B cell (primary cell): ENCODE results near the gene PXK. TPM values are rescaled to one million over a fixed set of nuclear protein-coding genes. Genes with fewer than 3 reads are reported as not detected.
A peak's percentile ranks its signal among the peaks of the same experiment; 100 is the strongest.
"Not testable (repeated sequence)": the region's sequence is repeated elsewhere in the genome, so short reads cannot be mapped to it uniquely, and the experiment has no call there.

Experiments used
- ATAC-seq: fragments of 200-7000 bp; cut with Tn5 transposase; one replicate; pipeline ENCODE4 v1.10.0; 2021; ENCODE audit warnings: low read depth, mild to moderate bottlenecking, moderate number of reproducible peaks, moderate library complexity
- CTCF ChIA-PET: fragments of 350-600 bp; sonication (Branson Sonifier 250); formaldehyde crosslinking; loops from one replicate; lab custom pipeline; 2021; ENCODE audit warnings: antibody characterized with exemption, inconsistent platforms; lab: Charles Lee
- POLR2A ChIA-PET: fragments of 350-600 bp; sonication (Branson Sonifier 250); formaldehyde crosslinking; loops from one replicate; lab custom pipeline; 2021; ENCODE audit warnings: antibody characterized with exemption; lab: Charles Lee
- DNase-seq: peaks from one replicate; pipeline ENCODE4 v3.0.0; 2013
- H2AFZ ChIP-seq: 2 replicates; pipeline ENCODE4 v1.6.1; 2012; ENCODE audit warnings: mild to moderate bottlenecking, low read depth, low read length; ENCODE audit not compliant: insufficient read depth, poor library complexity, severe bottlenecking
- H3K27ac ChIP-seq, 2 donors: 1 replicate in 1 of 2; 2 replicates in 1 of 2; pipeline ENCODE4 v1.5.1; 2012 to 2013; ENCODE audit warnings: low read length in 2 of 2, mild to moderate bottlenecking in 2 of 2, moderate library complexity in 1 of 2
- H3K27me3 ChIP-seq, 4 experiments: fragments of 200-600 bp in 1 of 4; sonication (generic) in 1 of 4; replicated peaks in 1 of 4; 1 replicate in 2 of 4; 2 replicates in 2 of 4; pipeline versions ENCODE4 v1.6.1 to v1.7.0; 2013 to 2016; ENCODE audit warnings: low read length in 3 of 4, mild to moderate bottlenecking in 2 of 4, mixed read lengths in 1 of 4, moderate library complexity in 1 of 4; ENCODE audit not compliant: insufficient read depth in 4 of 4, control insufficient read depth in 3 of 4; ENCODE audit errors: control extremely low read depth in 1 of 4
- H3K36me3 ChIP-seq, 2 experiments: replicated peaks in 1 of 2; 1 replicate in 1 of 2; 2 replicates in 1 of 2; pipeline versions ENCODE4 v1.6.1 to v1.7.1; 2013; ENCODE audit warnings: low read length in 1 of 2; ENCODE audit not compliant: insufficient read depth in 2 of 2, control insufficient read depth in 1 of 2; ENCODE audit errors: control extremely low read depth in 1 of 2, extremely low read depth in 1 of 2
- H3K4me1 ChIP-seq, 2 donors: fragments of 200-600 bp in 1 of 2; sonication (generic) in 1 of 2; 1 replicate in 1 of 2; 2 replicates in 1 of 2; pipeline versions ENCODE4 v1.5.1 to v1.6.1; 2013 to 2017; ENCODE audit warnings: low read length in 2 of 2; ENCODE audit not compliant: control insufficient read depth in 2 of 2, insufficient read depth in 2 of 2
- H3K4me2 ChIP-seq: replicated peaks from 2 replicates; pipeline ENCODE3; 2012; ENCODE audit warnings: mild to moderate bottlenecking, low read depth, low read length; ENCODE audit not compliant: poor library complexity, severe bottlenecking
- H3K4me3 ChIP-seq, 5 experiments: fragments of 200-600 bp in 1 of 5; sonication (generic) in 1 of 5; 1 replicate in 3 of 5; 2 replicates in 2 of 5; pipeline versions ENCODE4 v1.5.1 to v1.7.0; 2011 to 2016; ENCODE audit warnings: low read length in 4 of 5, mild to moderate bottlenecking in 4 of 5, low read depth in 2 of 5, control low read depth in 1 of 5, moderate library complexity in 1 of 5; ENCODE audit not compliant: insufficient read depth in 1 of 5; ENCODE audit errors: control extremely low read depth in 1 of 5, extremely low read depth in 1 of 5
- H3K79me2 ChIP-seq: fragments of 200-600 bp; sonication (generic); one replicate; pipeline ENCODE4 v1.6.0; 2016; ENCODE audit warnings: low read length; ENCODE audit not compliant: control insufficient read depth, insufficient read depth
- H3K9ac ChIP-seq: fragments of 200-600 bp; sonication (generic); 2 replicates; pipeline ENCODE4 v1.6.1; 2017; ENCODE audit warnings: mild to moderate bottlenecking, low read length, moderate library complexity
- H3K9me3 ChIP-seq, 3 donors: one replicate each; pipeline versions ENCODE4 v1.6.1 to v1.7.1; 2013; ENCODE audit warnings: low read length in 2 of 3; ENCODE audit not compliant: control insufficient read depth in 2 of 3, insufficient read depth in 1 of 3; ENCODE audit errors: control extremely low read depth in 1 of 3
- H4K20me1 ChIP-seq: 2 replicates; pipeline ENCODE4 v1.6.0; 2012; ENCODE audit warnings: mild to moderate bottlenecking, low read length; ENCODE audit not compliant: insufficient read depth, control insufficient read depth, poor library complexity, severe bottlenecking
- H3K27ac Mint-ChIP-seq: one replicate; pipeline ENCODE4 v1.8.0; 2021; ENCODE audit warnings: mixed read lengths
- H3K27me3 Mint-ChIP-seq: one replicate; pipeline ENCODE4 v1.8.0; 2021; ENCODE audit warnings: mixed read lengths
- H3K4me1 Mint-ChIP-seq: one replicate; pipeline ENCODE4 v1.8.0; 2021; ENCODE audit warnings: mixed read lengths
- H3K4me3 Mint-ChIP-seq: one replicate; pipeline ENCODE4 v1.8.0; 2021; ENCODE audit warnings: mixed read lengths
- H3K9me3 Mint-ChIP-seq: one replicate; pipeline ENCODE4 v1.8.0; 2022; ENCODE audit warnings: mixed read lengths; ENCODE audit not compliant: insufficient read depth
- CTCF ChIP-seq: fragments of 200-600 bp; IDR thresholded peaks from one replicate; pipeline ENCODE4 v1.8.0; 2022; ENCODE audit warnings: antibody characterized with exemption, mild to moderate bottlenecking
- EZH2 ChIP-seq: IDR thresholded peaks from 2 replicates; pipeline ENCODE4 v1.6.1; 2012; ENCODE audit warnings: borderline replicate concordance, low read depth, mild to moderate bottlenecking, moderate library complexity, low read length; ENCODE audit not compliant: insufficient read depth, poor library complexity, severe bottlenecking
- WGBS: methylation state at CpG from one replicate; pipeline ENCODE4 v1.1.5; 2013; ENCODE audit warnings: missing lambda C conversion rate; ENCODE audit not compliant: insufficient coverage; 5-methylcytosine and 5-hydroxymethylcytosine counted together
- intact Hi-C: fragments of 100-400 bp; cut with micrococcal nuclease; formaldehyde crosslinking; loops from one replicate; pipeline ENCODE4 v1.10.0; 2022
- polyA plus RNA-seq: library from polyadenylated mRNA; depleted of rRNA; stranded (reverse); fragments of >200 nt; gene quantifications from 2 replicates; pipeline ENCODE4 v1.2.3, GENCODE V29; 2012
- total RNA-seq, 2 donors: library from RNA; stranded (reverse); fragments of 120-200 nt in 1 of 2; gene quantifications; 1 replicate in 1 of 2; 2 replicates in 1 of 2; pipeline versions ENCODE4 v1.2.3 to v1.2.4, GENCODE V29; 2013 to 2022

PXK gene
- total and polyA plus RNA-seq, 2 donors (not counting 1 experiment from before 2014, with no cell fraction given): 46.8 to 104 TPM

- Mint-ChIP-seq H3K27ac (no peak overlapping the region), H3K4me1 (peaks cover 25% of the 10 kb centered on the region), H3K27me3 (no peaks in the 10 kb centered on the region), H3K9me3 (no peaks in the 10 kb centered on the region), H3K4me3 (peak overlapping the region; percentile 97)
- WGBS: 100% methylated on average over 1 of the region's 1 CpG
- ATAC-seq (no peak), DNase-seq (no peak)
- peaks cover 8% of the 10 kb centered on the region for H4K20me1 ChIP-seq
- H2AFZ ChIP-seq: no peak overlapping the region
- H3K36me3 ChIP-seq: peaks cover 0 to 22% of the 10 kb centered on the region in 2 experiments
- peaks cover 9 to 19% of the 10 kb centered on the region in 2 donors for H3K4me1 ChIP-seq
- no peak overlapping the region for H3K4me3 ChIP-seq
- ChIA-PET POLR2A (no interaction called here), CTCF (interaction anchor here (1.2 to 4.2 kb wide), 3 partner anchors 16 to 128 kb away, joined by 3 to 18 read pairs (median 3); partner anchors contain the start of genes HTD2, KCTD6 and RPP14)
- H3K79me2 ChIP-seq: peaks cover 27% of the 10 kb centered on the region
- H3K9me3 ChIP-seq: no peaks in the 10 kb centered on the region
- H3K9ac ChIP-seq: no peak overlapping the region
- no peak overlapping the region for H3K4me2 ChIP-seq
- no peaks in the 10 kb centered on the region for H3K27me3 ChIP-seq
- intact Hi-C loops: loop anchor here (1.0 to 5.0 kb wide), 3 partner anchors 97 to 198 kb away; partner anchors contain the start of gene ABHD6
- TF ChIP-seq EZH2 (no peak), CTCF (no peak)
- H3K27ac ChIP-seq: no peak overlapping the region
Measured at GRCh38 chr3:58434990-58435389, 102.3 kb downstream of the PXK start.

GRCh38 chr3:58437276-58437675 lies 104.6 kb downstream of the PXK start:
- 89% methylated on average over 8 of the region's 8 CpGs for WGBS
- POLR2A ChIA-PET: not testable (repeated sequence)

DNA sequence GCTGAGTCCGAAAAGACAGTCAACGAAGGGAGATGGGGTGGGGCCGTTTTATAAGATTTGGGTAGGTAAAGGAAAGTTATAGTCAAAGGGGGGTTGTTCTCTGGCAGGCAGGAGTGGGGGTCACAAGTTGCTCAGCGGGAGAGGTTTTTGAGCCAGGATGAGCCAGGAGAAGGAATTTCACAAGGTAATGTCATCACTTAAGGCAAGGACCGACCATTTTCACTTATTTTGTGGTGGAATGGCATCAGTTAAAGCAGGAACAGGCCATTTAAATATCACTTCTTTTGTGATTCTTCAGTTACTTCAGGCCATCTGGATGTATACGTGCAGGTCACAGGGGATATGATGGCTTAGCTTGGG lies 108.3 kb downstream of the PXK start:
- ATAC-seq, H3K36me3 ChIP-seq, DNase-seq, H2AFZ ChIP-seq, H3K9me3 Mint-ChIP-seq, H3K4me3 Mint-ChIP-seq, H3K4me1 Mint-ChIP-seq, H3K27ac Mint-ChIP-seq, H3K27me3 Mint-ChIP-seq, H3K9ac ChIP-seq, H3K4me3 ChIP-seq, H3K9me3 ChIP-seq, CTCF ChIA-PET, H3K27ac ChIP-seq, H3K79me2 ChIP-seq, H3K27me3 ChIP-seq, intact Hi-C loops, H3K4me1 ChIP-seq, H3K4me2 ChIP-seq, H4K20me1 ChIP-seq: not testable (repeated sequence)
- POLR2A ChIA-PET: interaction anchor here (0.6 kb wide), 1 partner anchor 246 kb away, joined by 14 read pairs; no protein-coding TSS in a partner anchor
- WGBS: 96% methylated on average over 5 of the region's 6 CpGs

More at GRCh38 chr3:58437276-58437675, 104.6 kb downstream of the PXK start:
- H3K36me3 ChIP-seq, DNase-seq, ATAC-seq, H3K27ac ChIP-seq, H3K9me3 Mint-ChIP-seq, H3K27me3 ChIP-seq, H4K20me1 ChIP-seq, H3K27me3 Mint-ChIP-seq, H2AFZ ChIP-seq, H3K9ac ChIP-seq, H3K4me3 Mint-ChIP-seq, H3K27ac Mint-ChIP-seq, H3K4me2 ChIP-seq, intact Hi-C loops, H3K4me3 ChIP-seq, H3K9me3 ChIP-seq: not testable (repeated sequence)
- Histone ChIP-seq H3K79me2 (peaks cover 13% of the 10 kb centered on the region), H3K4me1 (peaks cover 9 to 15% of the 10 kb centered on the region in 2 donors)
- peaks cover 18% of the 10 kb centered on the region for H3K4me1 Mint-ChIP-seq
- CTCF ChIA-PET: interaction anchor here (1.1 to 1.4 kb wide), 3 partner anchors 22 to 55 kb away, joined by 3 read pairs; partner anchors contain the start of gene KCTD6
